ENCODE measurements around the gene CRYBG2.
"Not testable (repeated sequence)": the region's sequence is repeated elsewhere in the genome, so short reads cannot be mapped to it uniquely, and the experiment has no call there.

The CRYBG2 gene

DNA sequence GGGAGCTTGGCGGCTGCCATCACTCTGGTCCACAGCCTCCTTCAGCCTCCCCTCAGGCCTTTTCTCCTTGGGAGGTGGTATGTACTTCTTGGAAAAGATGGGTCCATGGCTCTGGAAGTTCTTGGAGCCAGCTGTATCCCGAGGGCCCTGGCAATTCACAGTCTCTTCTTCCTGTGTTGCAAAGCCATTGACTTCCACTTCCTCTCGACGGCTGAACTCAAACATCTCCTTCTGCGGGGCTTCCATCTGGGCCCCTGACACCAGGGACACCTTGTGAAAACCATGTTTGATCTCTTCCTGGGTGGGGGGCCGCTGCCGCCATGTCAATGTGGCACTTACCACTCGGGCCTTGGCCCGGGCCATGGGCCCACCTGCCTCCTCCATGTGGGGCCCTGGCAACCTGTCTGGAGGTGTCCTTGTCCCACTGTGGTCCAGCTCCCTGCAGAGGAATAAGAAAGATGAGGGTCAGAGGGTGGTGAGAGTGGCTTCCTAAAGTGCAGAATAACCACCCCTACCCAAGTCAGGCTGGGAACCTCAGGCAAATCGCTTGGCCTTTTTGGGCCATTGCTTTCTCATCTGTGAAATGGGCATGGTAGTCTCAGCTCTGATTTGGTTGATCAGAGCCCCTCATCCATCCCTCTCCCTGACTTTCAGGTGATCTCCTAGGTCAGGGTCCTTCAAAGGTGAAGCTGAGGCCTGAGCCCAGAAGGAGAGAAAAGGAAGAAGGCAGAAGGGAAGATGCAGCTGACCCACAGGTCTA, 7.5 kb downstream of the CRYBG2 start:
- no peak for DNase-seq

DNA sequence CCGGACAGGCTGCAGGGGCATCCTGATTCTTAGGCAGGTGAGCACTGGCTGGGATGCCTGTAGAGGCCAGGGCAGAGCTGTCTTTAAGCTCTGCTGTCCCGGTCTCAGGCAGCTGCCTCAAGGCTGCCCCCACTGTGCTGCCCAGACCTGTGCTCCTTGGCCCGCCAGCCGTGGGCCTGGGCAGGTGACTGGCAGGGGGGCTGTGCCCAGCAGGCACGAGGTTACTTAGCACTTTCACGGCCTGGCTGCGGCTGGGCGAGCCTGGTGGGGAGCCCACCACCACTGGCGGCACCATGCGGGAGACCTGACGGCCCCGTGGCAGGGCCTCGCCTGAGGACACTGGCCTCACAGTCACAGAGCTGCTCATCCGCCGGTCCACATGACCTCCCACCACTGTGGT, 8.2 kb downstream of the CRYBG2 start:
- no peak for DNase-seq

DNA sequence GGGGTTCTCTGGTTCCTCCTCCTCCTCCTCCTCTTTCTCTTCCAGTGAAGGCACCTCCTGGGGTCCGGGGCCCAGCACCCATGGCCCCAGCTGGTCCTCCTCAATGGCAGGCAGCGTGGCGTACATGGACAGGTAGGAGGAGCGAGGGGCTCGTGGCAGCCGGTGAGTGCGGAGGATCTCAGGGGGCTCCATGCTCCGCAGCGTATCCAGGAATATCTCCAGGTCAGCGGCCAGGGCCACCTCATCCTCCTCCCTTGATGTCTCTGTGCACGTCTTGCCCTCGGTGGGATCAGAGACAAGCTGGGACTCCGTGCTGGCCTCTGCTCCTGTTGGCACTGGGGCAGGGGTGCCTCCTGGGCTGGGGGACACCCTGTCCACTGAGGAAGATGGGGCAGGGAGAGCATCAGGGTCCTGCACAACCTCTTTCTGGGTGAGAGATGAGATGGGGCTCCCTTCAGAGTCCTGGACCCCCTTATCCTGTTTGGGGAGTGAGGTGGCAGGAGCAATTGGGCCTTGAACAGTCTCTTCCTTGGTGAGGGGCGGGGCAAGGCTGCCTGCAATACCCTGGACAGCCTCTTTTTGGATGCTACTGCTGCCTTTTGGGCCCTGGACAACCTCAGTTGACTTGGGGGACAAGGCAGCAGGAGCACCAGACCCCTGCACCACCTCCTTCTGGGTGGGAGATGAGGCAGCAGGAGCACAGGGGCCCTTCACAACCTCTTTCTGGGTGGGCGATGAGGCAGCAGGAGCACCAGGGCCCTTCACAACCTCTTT, 9.6 kb downstream of the CRYBG2 start:
- DNase-seq = no peak

DNA sequence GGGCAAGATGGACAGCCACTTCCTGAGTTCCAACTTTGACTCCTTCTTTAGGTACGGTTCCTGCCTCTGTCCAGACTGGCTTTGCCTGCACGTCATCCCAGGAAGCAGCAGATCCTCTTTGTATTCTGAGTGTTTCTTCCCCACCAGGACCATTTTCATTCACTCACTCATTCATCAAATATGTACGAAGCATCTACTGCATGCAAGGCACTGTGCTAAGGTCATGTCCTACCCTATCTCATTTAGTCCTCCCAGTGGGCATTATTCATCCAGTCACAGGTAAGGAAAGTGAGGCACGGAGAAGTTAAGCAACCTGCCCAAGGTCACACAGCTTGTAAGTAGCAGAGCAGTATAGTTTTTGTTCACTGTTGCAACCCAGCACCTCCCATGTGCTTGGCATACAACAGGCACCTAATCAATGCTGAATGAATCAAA, 13.9 kb downstream of the CRYBG2 start:
- no peak for DNase-seq

DNA sequence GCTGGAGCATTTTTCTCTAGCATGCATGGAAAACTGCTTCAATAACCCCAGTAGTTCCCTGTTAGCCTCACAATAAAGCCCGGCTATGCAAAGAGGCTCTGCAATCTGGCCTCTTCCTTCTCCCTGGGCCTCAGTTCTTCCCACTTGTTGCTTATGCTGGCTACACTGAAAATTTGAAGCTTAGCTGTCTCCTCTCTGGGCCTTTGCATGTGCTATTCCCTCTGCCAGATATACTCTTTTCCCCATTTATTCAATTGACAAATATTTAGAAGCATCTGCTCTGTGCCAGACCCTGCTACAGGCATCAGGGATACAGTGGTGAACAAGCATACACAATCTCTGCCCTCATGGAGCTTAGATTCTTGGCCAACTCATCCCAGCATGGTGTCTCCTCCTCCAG, 15.3 kb downstream of the CRYBG2 start:
- DNase-seq = no peak

DNA sequence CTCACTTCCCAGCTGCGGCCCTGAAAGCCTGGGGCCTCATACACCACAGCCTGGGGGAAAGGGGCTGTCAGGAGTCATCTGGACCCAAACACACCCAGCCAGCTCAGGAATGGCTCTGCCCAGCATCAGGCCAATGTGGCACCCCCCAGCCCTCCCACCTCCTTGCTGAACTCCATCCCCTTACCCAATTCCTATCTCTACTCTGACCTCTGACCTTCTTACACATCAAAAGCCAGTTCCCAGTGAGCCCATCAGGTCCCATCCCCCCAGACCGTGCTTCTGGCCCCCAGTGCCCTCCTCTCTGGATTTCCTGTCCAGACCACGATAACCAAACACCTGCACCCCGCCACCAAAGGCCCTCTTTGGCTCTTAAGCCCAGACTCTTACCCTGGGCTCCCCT, 16.3 kb downstream of the CRYBG2 start:
- DNase-seq = no peak

DNA sequence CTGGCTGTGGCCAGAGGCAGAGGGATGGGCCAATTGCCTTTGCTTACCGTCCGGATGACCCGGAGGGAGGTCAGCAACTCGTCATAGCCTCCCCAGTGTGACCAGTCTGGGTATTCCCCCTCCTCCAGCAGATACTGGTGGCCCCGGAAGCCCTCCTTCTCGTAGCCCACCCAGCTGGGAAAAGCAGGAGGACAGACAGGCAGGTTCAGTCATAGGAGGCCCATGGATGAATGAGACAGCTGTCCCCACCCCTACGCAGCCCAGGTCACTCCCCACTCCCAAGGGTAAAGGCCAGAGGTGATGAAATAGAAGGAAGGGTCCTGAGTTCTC, 16.8 kb downstream of the CRYBG2 start:
- DNase-seq = no peak

DNA sequence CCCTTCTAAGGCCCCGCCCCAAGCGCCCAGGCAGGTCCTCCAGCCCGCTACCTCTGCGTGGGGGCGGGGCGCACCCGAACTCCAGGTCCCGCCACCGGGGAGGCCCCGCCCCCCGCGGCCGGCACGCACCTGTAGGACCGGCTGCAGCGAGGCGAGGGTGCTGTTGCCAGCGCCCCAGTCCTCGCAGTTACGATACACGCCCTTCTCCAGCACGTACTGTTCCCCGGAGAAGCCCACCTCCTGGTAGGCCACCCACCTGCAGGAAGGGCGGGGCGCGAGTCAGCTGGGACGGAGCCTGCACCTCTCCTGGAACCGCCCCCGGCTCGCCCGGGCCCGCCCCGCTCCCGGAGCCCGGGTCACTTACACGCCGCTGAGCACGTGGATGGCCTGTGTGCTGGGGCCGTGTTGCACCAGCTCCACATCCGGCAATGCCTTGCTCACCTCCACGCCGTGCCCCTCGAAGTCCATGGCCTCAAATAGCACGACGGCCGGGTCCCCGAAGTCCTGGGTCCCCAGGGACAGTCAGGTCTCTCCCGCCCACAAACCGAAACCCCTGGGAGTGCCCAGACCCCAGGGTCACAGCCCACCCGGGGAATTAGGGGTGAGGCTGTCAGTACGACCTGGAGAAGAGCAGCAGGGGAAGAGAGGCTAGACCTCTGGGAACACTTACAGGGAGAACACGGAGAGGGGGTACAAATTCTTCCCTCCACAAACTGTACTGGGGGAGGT, 17.3 kb downstream of the CRYBG2 start:
- peak; percentile 86 for DNase-seq

DNA sequence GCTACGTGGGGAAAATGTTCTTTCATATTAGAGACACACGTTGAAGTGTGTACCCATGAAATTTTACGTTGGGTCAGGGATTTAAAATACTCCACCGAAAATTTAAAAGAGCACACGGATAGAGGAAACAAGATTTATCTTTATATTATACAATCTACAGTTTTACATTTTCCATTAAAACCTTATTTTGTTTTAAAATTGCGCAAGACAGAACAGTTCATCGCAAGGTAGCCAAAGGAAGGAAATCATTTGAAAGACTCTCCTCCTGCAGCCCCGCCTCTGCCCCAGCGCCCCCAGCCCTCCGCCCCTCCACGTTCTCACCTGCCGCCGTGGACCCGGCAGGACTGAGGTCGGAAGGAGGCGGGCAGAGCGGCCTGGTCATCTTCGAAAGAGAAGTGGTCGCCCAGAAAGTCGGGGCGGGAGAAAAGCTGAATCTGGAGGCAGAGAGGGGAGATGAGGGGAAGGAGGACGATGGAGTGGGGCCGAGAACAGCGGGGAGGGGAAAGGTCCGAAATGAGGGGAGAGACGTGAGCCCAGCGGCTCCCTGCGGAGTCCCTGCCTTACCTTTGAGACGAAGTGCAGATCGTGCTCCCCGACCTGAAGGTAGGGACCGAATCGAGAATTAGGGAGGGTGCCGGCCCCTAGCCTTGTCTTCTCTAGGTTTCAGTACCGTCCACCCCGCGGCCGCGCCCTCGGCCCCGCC, 18.0 kb downstream of the CRYBG2 start:
- DNase-seq = no peak

DNA sequence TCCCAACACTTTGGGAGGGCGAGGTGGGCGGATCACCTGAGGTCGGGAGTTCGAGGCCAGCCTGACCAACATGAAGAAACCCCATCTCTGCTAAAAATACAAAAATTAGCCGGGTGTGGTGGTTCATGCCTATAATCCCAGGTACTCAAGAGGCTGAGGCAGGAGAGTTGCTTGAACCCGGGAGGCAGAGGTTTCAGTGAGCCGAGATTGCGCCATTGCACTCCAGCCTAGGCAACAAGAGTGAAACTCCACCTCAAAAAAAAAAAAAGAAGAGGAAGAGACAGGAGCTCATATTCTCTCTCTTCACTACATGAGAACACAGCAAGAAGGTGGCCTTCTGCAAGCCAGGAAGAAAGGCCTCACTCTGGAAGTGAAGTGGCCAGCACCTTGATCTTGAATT, 20.6 kb downstream of the CRYBG2 start:
- not testable (repeated sequence) for DNase-seq

DNA sequence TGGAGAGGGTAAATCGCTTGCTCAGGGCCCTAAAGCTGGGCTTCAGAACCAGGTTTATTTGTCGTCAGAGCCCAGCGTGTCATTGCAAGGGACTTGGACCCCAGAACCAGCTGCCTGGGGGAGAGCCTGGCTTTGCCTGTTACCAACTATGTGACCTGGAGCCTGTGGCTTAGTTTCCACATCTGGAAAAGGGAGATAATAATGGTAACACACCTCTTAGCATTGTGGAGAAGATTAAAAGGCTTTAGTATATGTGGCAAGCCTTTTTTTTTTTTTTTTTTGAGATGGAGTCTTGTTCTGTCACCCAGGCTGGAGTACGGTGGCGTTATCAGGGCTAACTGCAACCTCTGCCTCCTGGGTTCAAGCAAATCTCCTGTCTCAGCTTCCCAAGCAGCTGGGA, 23.7 kb downstream of the CRYBG2 start:
- DNase-seq = no peak

DNA sequence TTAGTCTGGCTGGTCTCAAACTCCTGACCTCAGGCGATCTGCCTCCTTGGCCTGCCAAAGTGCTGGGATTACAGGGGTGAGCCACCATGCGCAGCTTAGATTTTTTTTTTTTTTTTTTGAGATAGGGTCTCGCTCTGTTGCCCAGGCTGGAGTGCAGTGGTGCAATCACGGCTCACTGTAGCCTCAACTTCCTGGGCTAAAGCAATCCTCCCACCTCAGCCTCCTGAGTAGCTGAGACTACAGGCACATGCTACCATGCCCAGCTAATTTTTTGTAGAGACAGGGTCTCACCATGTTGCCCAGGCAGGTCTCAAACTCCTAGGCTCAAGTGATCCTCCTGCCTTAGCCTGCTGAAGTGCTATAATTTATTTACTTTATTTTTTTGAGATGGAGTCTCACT, 24.6 kb downstream of the CRYBG2 start:
- DNase-seq = not testable (repeated sequence)

DNA sequence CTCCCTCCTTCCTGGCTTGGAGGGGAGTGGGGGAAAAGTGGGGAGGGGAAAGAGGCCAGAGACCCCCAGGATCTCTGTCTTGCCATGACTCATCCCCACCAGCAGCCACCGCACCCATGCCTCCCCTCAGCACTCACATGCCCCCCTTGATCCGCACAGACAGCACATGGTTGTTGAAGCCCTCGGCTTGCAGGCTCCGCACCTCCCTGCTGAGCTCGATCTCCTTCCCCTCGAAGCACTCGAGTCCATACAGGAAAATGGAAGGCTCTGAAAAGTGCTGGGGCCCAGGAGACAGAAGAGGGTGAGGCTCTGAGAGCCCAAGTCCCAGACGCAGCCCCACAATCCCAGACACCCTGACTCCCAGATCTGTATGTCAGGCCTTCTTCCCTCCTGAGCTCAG, 25.3 kb downstream of the CRYBG2 start:
- DNase-seq = no peak

DNA sequence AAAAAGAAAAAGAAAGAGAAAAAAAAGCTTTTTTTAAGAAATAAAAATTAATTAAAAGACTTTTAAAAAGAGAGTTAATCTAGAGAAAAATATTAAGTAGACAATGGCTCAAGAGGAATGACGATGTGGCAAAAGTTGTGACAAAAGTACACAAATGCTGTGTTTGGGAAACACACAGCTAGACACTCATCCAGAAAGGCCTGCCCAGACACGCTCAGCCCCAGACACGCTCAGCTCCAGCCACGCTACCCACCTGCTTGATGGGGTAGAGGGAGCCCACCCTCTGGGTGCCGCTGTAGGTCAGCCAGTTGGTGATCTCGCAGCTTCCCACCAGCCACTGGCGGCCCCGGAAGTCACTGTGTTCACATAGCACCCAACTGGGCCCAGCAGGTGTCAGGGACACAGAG, 26.0 kb downstream of the CRYBG2 start:
- DNase-seq = no peak

DNA sequence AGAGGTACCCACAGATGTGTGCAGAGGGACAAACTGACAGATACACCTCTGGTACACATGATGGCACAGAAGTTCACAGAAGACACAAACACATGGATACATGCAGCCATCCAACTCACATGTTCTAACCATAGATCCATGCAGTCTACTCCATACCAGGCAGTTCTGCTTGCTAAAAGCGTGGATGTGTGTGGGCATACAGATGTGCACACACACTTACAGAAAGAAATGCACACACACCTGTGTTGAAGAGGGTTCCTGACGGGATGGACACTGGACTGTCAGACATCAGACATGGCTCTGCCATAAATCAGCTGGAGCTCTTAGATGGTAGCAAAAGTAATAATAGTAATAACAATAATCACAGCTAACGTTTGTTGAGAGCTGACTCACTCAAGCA, 29.4 kb downstream of the CRYBG2 start:
- DNase-seq = no peak

DNA sequence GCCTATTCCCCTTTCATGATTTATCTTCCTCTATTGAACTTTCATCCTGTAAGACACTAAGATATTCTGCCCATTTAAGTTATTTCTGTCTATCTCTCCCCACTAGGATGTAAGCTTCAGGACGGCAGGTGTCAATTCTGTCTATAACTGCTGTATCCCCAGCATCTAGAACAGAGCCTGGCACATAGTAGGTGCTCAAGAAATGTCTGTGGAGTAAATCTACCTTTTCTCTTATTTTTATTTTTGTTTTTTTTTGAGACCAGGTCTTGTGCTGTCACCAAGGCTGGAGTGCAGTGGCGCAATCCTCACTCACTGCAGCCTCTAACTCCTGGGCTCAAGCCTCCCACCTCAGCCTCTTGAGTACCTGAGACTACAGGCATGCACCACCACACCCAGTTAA, 30.5 kb downstream of the CRYBG2 start:
- DNase-seq = no peak

DNA sequence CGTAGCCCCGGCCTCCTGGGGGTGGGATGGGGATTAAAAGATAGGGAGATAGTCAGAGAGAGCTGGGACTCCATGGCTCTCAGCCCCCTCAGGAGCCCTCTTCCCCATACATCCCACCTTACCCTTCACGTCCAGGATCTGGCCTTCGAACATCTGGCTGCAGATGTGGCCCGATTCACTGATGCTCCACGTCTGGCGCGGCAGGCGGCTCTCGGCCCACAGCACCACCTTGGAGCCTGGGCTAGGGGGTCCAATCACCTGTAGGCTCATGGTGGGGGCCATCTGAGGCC, 31.9 kb downstream of the CRYBG2 start:
- DNase-seq = no peak

DNA sequence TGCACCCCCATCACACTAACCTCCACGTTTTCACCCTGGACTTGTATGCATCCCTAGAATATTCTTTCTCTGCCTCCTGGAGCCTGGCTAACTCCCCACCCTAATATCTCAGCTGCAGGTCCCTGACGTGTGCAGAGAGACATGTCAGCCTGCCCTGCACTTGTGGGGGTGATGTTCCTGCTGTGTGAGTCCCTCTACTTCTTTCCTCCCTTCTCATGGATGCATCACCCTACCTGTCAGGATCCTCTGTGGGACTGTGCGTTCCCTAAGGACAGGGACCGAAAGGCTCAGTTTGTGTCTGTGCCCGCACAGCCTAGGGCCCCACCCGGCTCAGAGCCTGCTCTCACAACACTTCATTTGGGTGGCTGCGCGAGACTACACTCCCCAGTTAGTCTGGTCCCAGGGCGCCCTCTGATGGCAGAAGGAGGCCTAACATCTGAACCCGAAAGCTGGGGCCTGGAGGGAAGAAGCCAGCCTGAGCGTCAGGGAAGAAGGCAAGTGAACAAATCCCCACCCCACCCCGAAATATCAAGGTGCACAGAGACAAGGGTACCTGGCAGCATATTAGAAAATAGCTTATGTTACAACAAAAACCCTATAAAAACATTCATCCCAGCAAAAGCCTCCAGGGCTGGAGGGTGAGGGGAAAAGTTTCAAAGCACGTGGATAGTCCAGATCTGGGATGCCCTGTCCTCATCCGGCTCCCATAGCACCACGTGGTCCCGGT, 32.5 kb downstream of the CRYBG2 start:
- peak; percentile 96 for DNase-seq

DNA sequence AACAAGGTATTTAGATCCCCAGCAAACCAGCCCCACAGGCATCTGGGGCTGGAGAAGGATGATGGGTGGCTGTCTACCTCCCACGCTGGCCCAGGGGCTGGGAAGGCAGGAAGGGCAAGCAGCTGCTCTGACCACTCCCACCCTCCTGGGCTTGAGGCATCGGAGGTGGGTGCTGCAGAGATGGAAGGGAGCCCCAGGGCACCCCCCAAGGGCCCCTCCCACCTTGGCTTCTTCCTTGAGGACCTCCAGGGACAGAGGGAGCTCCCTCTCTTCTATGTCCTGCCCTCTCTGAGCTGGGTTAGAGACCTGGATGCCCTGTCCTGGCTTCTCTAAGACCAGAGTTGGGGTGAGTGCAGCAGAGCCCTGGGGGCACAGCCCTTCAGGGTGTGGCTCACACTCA, 33.0 kb downstream of the CRYBG2 start:
- no peak for DNase-seq

DNA sequence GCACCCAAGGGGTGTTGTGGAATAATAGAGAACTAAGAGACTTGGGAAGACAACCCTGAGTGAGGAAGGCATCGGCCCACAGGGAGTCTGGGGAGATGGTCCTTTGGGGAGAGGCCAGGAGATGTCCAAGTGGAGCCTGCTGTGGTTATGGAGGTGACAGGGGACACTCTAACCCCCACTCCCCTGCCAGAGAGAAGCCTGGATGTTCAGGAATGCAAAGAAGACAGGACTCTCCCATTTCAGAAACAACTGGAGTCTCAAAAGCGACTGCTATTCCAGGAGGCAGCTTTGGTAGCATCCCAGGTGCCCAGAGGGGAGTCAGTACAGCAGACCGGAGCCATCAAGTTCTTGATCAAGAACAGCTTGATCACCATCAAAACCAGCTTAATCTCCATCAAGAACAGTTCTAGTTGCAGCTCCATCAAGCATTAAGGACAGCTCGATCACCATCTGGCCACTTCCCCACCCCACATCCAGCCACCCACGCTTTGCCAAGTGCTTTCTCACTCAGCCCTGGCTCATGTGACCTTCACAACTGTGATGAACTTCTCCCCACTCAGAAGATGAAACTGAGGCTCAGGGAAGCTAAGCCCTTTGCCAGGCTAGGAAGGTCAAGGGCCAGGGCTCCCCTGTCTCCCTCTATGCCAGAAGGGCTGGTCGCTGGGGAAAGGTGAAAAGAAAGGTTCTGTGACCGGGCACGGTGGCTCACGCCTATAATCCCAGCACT, 35.4 kb downstream of the CRYBG2 start:
- peak; percentile 37 for DNase-seq

DNA sequence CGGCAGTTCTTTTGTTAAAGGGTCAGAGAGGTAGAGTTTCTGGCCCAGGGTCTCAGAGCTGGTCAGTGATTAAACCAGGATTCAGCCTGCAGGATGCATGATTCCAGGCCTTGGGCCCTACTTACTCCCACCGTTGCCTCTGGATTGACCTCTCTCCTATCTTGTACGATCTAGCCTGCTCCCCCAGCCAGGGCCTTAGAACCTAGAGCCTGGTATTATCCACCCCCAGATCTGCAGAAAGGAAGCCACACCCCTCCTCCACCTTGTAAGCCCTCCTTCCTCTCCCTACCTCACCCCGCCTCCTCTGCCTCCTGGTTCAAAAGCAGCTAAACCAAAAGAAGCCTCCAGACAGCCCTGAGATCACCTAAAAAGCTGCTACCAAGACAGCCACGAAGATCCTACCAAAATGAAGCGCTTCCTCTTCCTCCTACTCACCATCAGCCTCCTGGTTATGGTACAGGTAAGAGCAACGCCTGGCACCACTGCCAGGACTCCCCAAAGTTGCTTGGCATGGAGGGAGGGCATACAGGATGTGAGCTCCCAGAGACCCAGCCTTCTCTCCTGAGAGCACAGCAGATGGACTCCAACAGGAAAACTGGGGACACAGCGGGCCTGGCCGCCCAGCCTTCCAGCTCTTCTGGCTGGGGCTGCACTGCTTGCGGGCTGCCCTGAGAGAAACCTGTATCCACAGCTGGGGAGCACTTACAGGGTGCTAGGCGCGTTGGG, 36.2 kb downstream of the CRYBG2 start, which contains the start of gene CD52:
CD52 (plus strand) TSS at position 347 of the 726 bp plus-strand sequence; CDS start at position 407, 60 bp downstream.
- peak; percentile 61 for DNase-seq
